ENCODE data around the gene AGAP1.

Gene AGAP1

DNA sequence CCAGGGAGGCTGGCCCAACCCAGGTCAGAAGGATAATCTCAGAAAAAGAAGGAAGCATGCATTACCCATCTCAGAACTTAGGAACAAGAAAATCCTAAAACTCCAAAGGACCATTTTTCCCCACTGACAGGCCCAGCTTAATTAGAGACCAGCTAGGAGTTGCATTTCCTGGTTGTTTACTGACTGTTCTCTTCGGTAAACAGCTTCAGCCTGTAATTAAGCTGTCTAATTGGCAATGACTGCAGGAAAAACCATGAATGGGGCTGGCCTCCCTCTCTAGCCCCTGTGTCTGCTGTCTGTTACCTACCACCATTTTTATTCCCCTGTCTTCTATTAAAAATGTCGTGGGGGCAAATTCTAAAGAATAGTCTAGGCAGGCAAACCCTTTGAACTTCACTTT, 146.5 kb downstream of the AGAP1 start:
- Histone ChIP-seq H3K4me1 (ENCODE audit: control insufficient read depth, insufficient read depth, low read length) (peaks cover 47% of the 10 kb centered on the region), H3K27me3 (ENCODE audit: control insufficient read depth, insufficient read depth, low read length) (no peaks in the 10 kb centered on the region), H3K4me3 (ENCODE audit: low read depth, low read length) (no peak overlapping the region), H3K27ac (ENCODE audit: low read depth, low read length) (no peak overlapping the region), H3K36me3 (ENCODE audit: control insufficient read depth, insufficient read depth, low read length) (no peaks in the 10 kb centered on the region), H3K9ac (ENCODE audit: low read length) (no peak overlapping the region), H3K9me3 (ENCODE audit: control insufficient read depth, insufficient read depth, low read depth, low read length) (no peaks in the 10 kb centered on the region)

DNA sequence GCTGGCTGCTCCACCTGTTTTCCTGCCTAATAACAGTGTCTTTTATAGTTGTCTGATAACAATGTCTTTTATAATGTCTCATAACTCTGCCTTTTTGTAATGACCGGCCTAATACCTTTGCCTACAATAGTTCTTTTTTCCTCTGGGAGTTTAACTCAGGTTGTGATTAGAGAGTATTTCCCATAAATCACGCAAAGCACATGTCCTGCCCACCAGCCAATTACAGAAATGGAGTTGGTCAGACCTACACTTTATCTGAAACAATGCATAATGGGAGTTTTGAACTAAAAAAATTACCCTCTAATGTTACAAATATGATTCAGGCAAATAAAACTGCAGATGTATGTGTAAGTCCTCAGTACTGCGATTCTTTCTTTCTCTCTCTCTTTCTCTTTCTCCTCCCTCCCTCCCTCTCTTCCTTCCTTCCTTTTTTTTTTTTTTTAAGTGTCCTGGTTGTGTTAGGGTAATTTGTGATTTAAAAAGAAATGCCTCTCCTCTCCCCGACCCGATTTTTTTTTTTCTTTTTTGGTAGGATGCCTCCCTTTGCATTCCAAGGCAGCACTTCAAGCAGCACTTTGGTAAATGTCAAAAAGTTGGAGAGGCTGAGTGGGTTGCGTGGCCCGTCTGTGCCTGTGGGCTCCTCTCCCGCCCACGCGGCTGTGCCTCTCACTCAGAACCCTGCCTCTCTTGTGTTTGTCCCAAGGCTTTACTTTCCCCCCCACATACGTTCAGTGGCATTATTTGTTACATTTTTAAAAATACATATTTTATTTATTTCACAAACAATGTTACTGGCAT, 147.3 kb downstream of the AGAP1 start:
- H3K4me1 ChIP-seq (ENCODE audit: control insufficient read depth, insufficient read depth, low read length): peaks cover 47% of the 10 kb centered on the region
- no peaks in the 10 kb centered on the region for H3K9me3 ChIP-seq (ENCODE audit: control insufficient read depth, insufficient read depth, low read depth, low read length)
- no peaks in the 10 kb centered on the region for H3K36me3 ChIP-seq (ENCODE audit: control insufficient read depth, insufficient read depth, low read length)
- H3K9ac ChIP-seq (ENCODE audit: low read length): no peak overlapping the region
- no peak overlapping the region for H3K4me3 ChIP-seq (ENCODE audit: low read depth, low read length)
- H3K27me3 ChIP-seq (ENCODE audit: control insufficient read depth, insufficient read depth, low read length): no peaks in the 10 kb centered on the region
- no peak overlapping the region for H3K27ac ChIP-seq (ENCODE audit: low read depth, low read length)

GRCh38 chr2:235641956-235642355, 148.1 kb downstream of the AGAP1 start:
- Histone ChIP-seq H3K27ac (ENCODE audit: low read depth, low read length) (no peak overlapping the region), H3K4me1 (ENCODE audit: control insufficient read depth, insufficient read depth, low read length) (peaks cover 47% of the 10 kb centered on the region), H3K9me3 (ENCODE audit: control insufficient read depth, insufficient read depth, low read depth, low read length) (no peaks in the 10 kb centered on the region), H3K36me3 (ENCODE audit: control insufficient read depth, insufficient read depth, low read length) (no peaks in the 10 kb centered on the region), H3K9ac (ENCODE audit: low read length) (no peak overlapping the region), H3K27me3 (ENCODE audit: control insufficient read depth, insufficient read depth, low read length) (no peaks in the 10 kb centered on the region), H3K4me3 (ENCODE audit: low read depth, low read length) (no peak overlapping the region)

DNA sequence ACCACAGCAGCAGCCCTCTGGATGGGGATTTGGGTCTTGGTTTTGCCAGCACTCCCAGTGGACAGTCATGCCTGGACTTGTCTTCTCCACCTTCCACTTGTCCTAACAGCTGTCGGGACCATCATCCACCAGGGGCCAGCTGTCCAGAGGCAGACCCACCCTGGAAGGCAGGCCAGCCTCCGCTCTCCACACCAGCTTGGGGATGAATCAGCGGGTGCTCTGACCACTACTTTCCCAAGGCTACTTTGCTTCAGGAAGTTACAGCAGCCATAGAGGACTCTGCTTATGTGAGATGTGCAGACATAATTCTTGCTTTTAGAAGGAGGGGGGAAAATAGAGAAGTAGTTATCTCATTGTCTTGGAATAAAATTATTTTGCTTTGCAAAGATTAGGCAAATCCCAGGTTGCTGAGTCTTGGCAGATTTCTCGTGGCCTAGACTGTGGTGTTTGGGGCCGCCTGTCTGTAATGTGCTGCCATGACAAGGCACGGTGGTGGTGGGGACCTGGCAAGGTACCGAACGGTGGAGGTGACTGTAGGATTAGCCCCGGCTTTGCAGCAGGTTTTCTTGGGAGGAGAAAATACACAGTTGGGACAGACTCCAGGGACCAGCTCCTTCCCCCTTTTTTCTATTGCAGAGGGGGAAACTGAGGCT, 148.7 kb downstream of the AGAP1 start:
- Histone ChIP-seq H3K27ac (ENCODE audit: low read depth, low read length) (no peak overlapping the region), H3K4me1 (ENCODE audit: control insufficient read depth, insufficient read depth, low read length) (peaks cover 47% of the 10 kb centered on the region), H3K27me3 (ENCODE audit: control insufficient read depth, insufficient read depth, low read length) (no peaks in the 10 kb centered on the region), H3K9ac (ENCODE audit: low read length) (no peak overlapping the region), H3K9me3 (ENCODE audit: control insufficient read depth, insufficient read depth, low read depth, low read length) (no peaks in the 10 kb centered on the region), H3K4me3 (ENCODE audit: low read depth, low read length) (no peak overlapping the region), H3K36me3 (ENCODE audit: control insufficient read depth, insufficient read depth, low read length) (no peaks in the 10 kb centered on the region)

GRCh38 chr2:235643680-235644511, 150.1 kb downstream of the AGAP1 start:
- Histone ChIP-seq H3K4me3 (ENCODE audit: low read depth, low read length) (no peak overlapping the region), H3K27me3 (ENCODE audit: control insufficient read depth, insufficient read depth, low read length) (no peaks in the 10 kb centered on the region), H3K9me3 (ENCODE audit: control insufficient read depth, insufficient read depth, low read depth, low read length) (no peaks in the 10 kb centered on the region), H3K4me1 (ENCODE audit: control insufficient read depth, insufficient read depth, low read length) (peaks cover 42% of the 10 kb centered on the region), H3K27ac (ENCODE audit: low read depth, low read length) (no peak overlapping the region), H3K36me3 (ENCODE audit: control insufficient read depth, insufficient read depth, low read length) (no peaks in the 10 kb centered on the region), H3K9ac (ENCODE audit: low read length) (no peak overlapping the region)

DNA sequence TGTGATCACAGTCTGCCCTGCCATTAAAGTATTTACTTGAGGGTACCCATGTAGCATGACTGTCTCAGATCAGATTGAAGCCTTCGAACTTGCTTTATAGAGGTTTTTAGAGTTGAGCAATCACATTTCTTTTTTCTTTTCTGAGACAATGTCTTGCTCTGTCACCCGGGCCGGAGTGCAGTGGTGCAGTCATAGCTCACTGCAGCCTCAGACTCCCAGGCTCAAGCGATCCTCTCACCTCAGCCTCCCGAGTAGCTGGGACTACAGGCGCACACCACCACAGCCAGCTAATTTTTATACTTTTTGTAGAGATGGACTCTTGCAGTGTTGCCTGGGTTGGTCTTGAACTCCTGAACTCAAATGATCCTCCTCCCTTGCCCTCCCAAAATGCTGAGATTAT, 153.4 kb downstream of the AGAP1 start:
- Histone ChIP-seq H3K9me3 (ENCODE audit: control insufficient read depth, insufficient read depth, low read depth, low read length) (no peaks in the 10 kb centered on the region), H3K36me3 (ENCODE audit: control insufficient read depth, insufficient read depth, low read length) (no peaks in the 10 kb centered on the region), H3K9ac (ENCODE audit: low read length) (no peak overlapping the region), H3K4me1 (ENCODE audit: control insufficient read depth, insufficient read depth, low read length) (peaks cover 9% of the 10 kb centered on the region), H3K27ac (ENCODE audit: low read depth, low read length) (no peak overlapping the region), H3K27me3 (ENCODE audit: control insufficient read depth, insufficient read depth, low read length) (no peaks in the 10 kb centered on the region), H3K4me3 (ENCODE audit: low read depth, low read length) (no peak overlapping the region)

- no peaks in the 10 kb centered on the region for H3K9me3 ChIP-seq (ENCODE audit: control insufficient read depth, insufficient read depth, low read depth, low read length)
- no peak overlapping the region for H3K4me3 ChIP-seq (ENCODE audit: low read depth, low read length)
- H3K27ac ChIP-seq (ENCODE audit: low read depth, low read length): no peak overlapping the region
- peaks cover 3% of the 10 kb centered on the region; the same call in 1 of the 2 replicates for H3K4me1 ChIP-seq (ENCODE audit: control insufficient read depth, insufficient read depth, low read length)
- H3K27me3 ChIP-seq (ENCODE audit: control insufficient read depth, insufficient read depth, low read length): no peaks in the 10 kb centered on the region
- no peak overlapping the region for H3K9ac ChIP-seq (ENCODE audit: low read length)
- no peaks in the 10 kb centered on the region for H3K36me3 ChIP-seq (ENCODE audit: control insufficient read depth, insufficient read depth, low read length)
Observed at GRCh38 chr2:235647877-235648276, 154.0 kb downstream of the AGAP1 start.

- H3K27ac ChIP-seq (ENCODE audit: low read depth, low read length): no peak overlapping the region
- no peaks in the 10 kb centered on the region for H3K36me3 ChIP-seq (ENCODE audit: control insufficient read depth, insufficient read depth, low read length)
- H3K9me3 ChIP-seq (ENCODE audit: control insufficient read depth, insufficient read depth, low read depth, low read length): no peaks in the 10 kb centered on the region
- no peak overlapping the region for H3K9ac ChIP-seq (ENCODE audit: low read length)
- H3K4me1 ChIP-seq (ENCODE audit: control insufficient read depth, insufficient read depth, low read length): peaks cover 3% of the 10 kb centered on the region; the same call in 1 of the 2 replicates
- H3K4me3 ChIP-seq (ENCODE audit: low read depth, low read length): no peak overlapping the region
- no peaks in the 10 kb centered on the region for H3K27me3 ChIP-seq (ENCODE audit: control insufficient read depth, insufficient read depth, low read length)
Observed at GRCh38 chr2:235649418-235649817, 155.6 kb downstream of the AGAP1 start.

DNA sequence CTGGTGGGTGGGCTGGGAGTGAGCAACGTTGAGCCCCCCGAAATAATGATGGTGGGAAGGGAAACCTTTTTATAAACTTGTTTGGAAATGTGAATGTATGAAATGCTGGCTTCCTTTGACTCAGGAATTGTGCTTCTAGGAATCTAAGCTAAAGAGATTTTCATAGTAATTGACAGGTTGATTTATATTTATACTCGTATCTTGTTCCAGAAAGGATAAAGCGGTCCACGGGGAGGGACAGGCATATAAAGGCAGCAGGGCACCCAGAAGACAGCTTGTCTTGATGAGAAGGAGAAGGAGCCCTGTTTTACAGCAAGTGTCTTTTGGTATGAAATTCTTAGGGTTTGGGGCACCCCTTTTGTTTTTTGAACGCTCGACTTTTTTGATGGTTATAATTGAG, 157.8 kb downstream of the AGAP1 start:
- Histone ChIP-seq H3K27ac (ENCODE audit: low read depth, low read length) (no peak overlapping the region), H3K9me3 (ENCODE audit: control insufficient read depth, insufficient read depth, low read depth, low read length) (no peaks in the 10 kb centered on the region; the same call in 1 of the 2 replicates), H3K4me1 (ENCODE audit: control insufficient read depth, insufficient read depth, low read length) (0 out of 2 replicates have a peak, but pooled peaks cover 3% of the 10 kb centered on the region), H3K36me3 (ENCODE audit: control insufficient read depth, insufficient read depth, low read length) (no peaks in the 10 kb centered on the region), H3K9ac (ENCODE audit: low read length) (no peak overlapping the region), H3K27me3 (ENCODE audit: control insufficient read depth, insufficient read depth, low read length) (no peaks in the 10 kb centered on the region), H3K4me3 (ENCODE audit: low read depth, low read length) (no peak overlapping the region)

DNA sequence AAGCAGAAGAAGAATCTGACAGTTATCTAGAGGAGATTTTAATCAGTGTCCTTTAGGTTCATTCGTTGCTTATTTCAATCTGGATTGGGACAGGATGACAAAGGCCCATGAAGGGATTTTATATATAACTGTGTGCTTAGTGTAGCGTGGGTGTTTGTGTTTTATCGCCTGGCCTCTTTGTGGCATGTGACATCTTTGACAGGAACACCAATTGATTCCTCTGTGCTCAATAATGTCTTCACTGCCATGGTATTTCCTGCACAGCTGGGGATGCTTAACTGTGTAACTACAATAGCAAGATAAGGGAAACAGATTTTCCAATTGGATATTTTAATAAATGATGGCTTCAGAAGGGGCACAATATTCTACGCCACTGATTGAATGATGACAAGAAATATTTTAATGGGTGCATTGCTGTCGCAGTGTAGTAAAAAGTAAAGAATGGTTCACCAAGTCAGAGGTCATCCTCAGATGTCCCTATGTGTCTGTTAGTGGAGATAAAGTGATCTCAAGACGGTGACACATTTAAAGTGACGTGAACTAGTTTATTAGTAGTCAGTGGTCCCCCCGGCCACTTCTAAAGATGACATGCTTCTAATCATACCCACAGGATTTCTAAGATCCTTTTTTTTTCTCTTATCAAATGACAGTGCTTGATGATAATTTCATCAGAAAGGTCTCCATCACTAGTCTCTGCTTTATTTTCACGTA, 160.4 kb downstream of the AGAP1 start:
- no peak overlapping the region for H3K4me3 ChIP-seq (ENCODE audit: low read depth, low read length)
- H3K27ac ChIP-seq (ENCODE audit: low read depth, low read length): no peak overlapping the region
- H3K9ac ChIP-seq (ENCODE audit: low read length): no peak overlapping the region
- no peaks in the 10 kb centered on the region; the same call in 1 of the 2 replicates for H3K9me3 ChIP-seq (ENCODE audit: control insufficient read depth, insufficient read depth, low read depth, low read length)
- no peaks in the 10 kb centered on the region for H3K27me3 ChIP-seq (ENCODE audit: control insufficient read depth, insufficient read depth, low read length)
- no peaks in the 10 kb centered on the region for H3K36me3 ChIP-seq (ENCODE audit: control insufficient read depth, insufficient read depth, low read length)
- H3K4me1 ChIP-seq (ENCODE audit: control insufficient read depth, insufficient read depth, low read length): peaks cover 23% of the 10 kb centered on the region

Measured in HUES6 (cell line).